AG09309 (cell line): ENCODE measurements around the gene APBB1.

Experiments
- DNase-seq: peaks from one replicate; pipeline ENCODE4 v3.0.0-alpha.2; 2010; ENCODE audit warnings: low read depth
- H3K4me3 ChIP-seq: 2 replicates; pipeline ENCODE4 v1.5.1; 2011; ENCODE audit warnings: mild to moderate bottlenecking, low read depth, low read length, moderate library complexity; ENCODE audit not compliant: control insufficient read depth
- CTCF ChIP-seq: IDR thresholded peaks from 2 replicates; pipeline ENCODE4 v1.5.1; 2011; ENCODE audit warnings: mild to moderate bottlenecking, low read depth, low read length, inconsistent platforms; ENCODE audit not compliant: insufficient read depth, control insufficient read depth; ENCODE audit errors: missing control alignments

APBB1 gene

GRCh38 chr11:6438979-6439571, 20.2 kb upstream of the APBB1 start:
- peak; percentile 87 for TF ChIP-seq CTCF
- DNase-seq: peak; percentile 37

GRCh38 chr11:6437993-6438392, 19.1 kb upstream of the APBB1 start:
- TF ChIP-seq CTCF: no peak
- DNase-seq: no peak
- no peak overlapping the region for H3K4me3 ChIP-seq

More at GRCh38 chr11:6438979-6439571, 20.2 kb upstream of the APBB1 start:
- no peak overlapping the region for H3K4me3 ChIP-seq

GRCh38 chr11:6437423-6437822, 18.5 kb upstream of the APBB1 start:
- no peak for DNase-seq

GRCh38 chr11:6433998-6434660, 15.2 kb upstream of the APBB1 start:
- no peak for TF ChIP-seq CTCF
- no peak overlapping the region for H3K4me3 ChIP-seq
- DNase-seq: no peak

More at GRCh38 chr11:6437423-6437822, 18.5 kb upstream of the APBB1 start:
- no peak overlapping the region for H3K4me3 ChIP-seq
- TF ChIP-seq CTCF: no peak

- H3K4me3 ChIP-seq: no peak overlapping the region
- TF ChIP-seq CTCF: no peak
- peak; percentile 39 for DNase-seq
Observed at GRCh38 chr11:6431861-6432260, 13.0 kb upstream of the APBB1 start.

GRCh38 chr11:6427516-6427915, 8.6 kb upstream of the APBB1 start:
- no peak for TF ChIP-seq CTCF
- DNase-seq: no peak
- H3K4me3 ChIP-seq: no peak overlapping the region
